DMS153 treated with DMSO at 0.1 percent for 48 hours (cell line): Measurements from ENCODE around the gene RHOU.

ENCODE experiments used
- DNase-seq: peaks from one replicate; lab custom pipeline; 2025; ENCODE audit not compliant: unreplicated experiment; lab: John Stamatoyannopoulos, UW

The RHOU gene

GRCh38 chr1:228736844-228737445 lies 1.7 kb downstream of the RHOU start:
- DNase-seq: no peak

GRCh38 chr1:228737601-228738041 lies 2.3 kb downstream of the RHOU start:
- DNase-seq: no peak

GRCh38 chr1:228739826-228740225 lies 4.5 kb downstream of the RHOU start:
- DNase-seq: no peak

- no peak for DNase-seq
Observed at GRCh38 chr1:228740543-228741317, 5.5 kb downstream of the RHOU start.

GRCh38 chr1:228742281-228742860 lies 7.1 kb downstream of the RHOU start:
- DNase-seq: no peak

GRCh38 chr1:228743405-228743804 lies 8.1 kb downstream of the RHOU start:
- DNase-seq: no peak

GRCh38 chr1:228744356-228744755 lies 9.1 kb downstream of the RHOU start:
- DNase-seq: no peak

GRCh38 chr1:228744918-228745317 lies 9.6 kb downstream of the RHOU start:
- DNase-seq: no peak

GRCh38 chr1:228745497-228745896 lies 10.2 kb downstream of the RHOU start:
- no peak for DNase-seq

- no peak for DNase-seq
Observed at GRCh38 chr1:228747301-228747935, 12.1 kb downstream of the RHOU start.

GRCh38 chr1:228748029-228748428 lies 12.8 kb downstream of the RHOU start:
- DNase-seq: no peak

GRCh38 chr1:228748431-228748830 lies 13.2 kb downstream of the RHOU start:
- DNase-seq: no peak

GRCh38 chr1:228749765-228750164 lies 14.5 kb downstream of the RHOU start:
- DNase-seq: no peak

GRCh38 chr1:228750915-228751314 lies 15.6 kb downstream of the RHOU start:
- no peak for DNase-seq

GRCh38 chr1:228751360-228752098 lies 16.2 kb downstream of the RHOU start:
- no peak for DNase-seq

- DNase-seq: no peak
Observed at GRCh38 chr1:228752258-228752657, 17.0 kb downstream of the RHOU start.

GRCh38 chr1:228752675-228753265 lies 17.5 kb downstream of the RHOU start:
- DNase-seq: no peak

- no peak for DNase-seq
Observed at GRCh38 chr1:228753287-228753686, 18.0 kb downstream of the RHOU start.

GRCh38 chr1:228753786-228754360 lies 18.6 kb downstream of the RHOU start:
- no peak for DNase-seq

GRCh38 chr1:228754646-228755268 lies 19.5 kb downstream of the RHOU start:
- no peak for DNase-seq
